Natural killer cell treated with Interleukin-12 subunit alpha and Interleukin-12 subunit beta and Interleukin-15 and Interleukin-18, amount 100 ng/mL, for 72 hours (primary cell): ENCODE results near the gene SLCO4C1. TPM values are rescaled to one million over a fixed set of nuclear protein-coding genes. Genes with fewer than 3 reads are reported as not detected.

Experiments used
- ATAC-seq, 2 donors: fragments of 150-1000 bp; cut with Tn5 transposase in 1 of 2; sonication (Bioruptor Pico), chemical (Tn5 transposase) in 1 of 2; 2 replicates each; pipeline ENCODE4 v1.10.0; 2021
- DNase-seq: peaks from one replicate; pipeline ENCODE4 v3.0.0; 2022; ENCODE audit warnings: low spot score
- H3K27ac Mint-ChIP-seq, 2 donors: 1 replicate in 1 of 2; 2 replicates in 1 of 2; pipeline ENCODE4 v1.8.0; 2022; ENCODE audit warnings: mixed read lengths in 2 of 2, mild to moderate bottlenecking in 1 of 2, moderate library complexity in 1 of 2
- H3K27me3 Mint-ChIP-seq, 2 donors: 1 replicate in 1 of 2; 2 replicates in 1 of 2; pipeline ENCODE4 v1.8.0; 2022; ENCODE audit warnings: mixed read lengths in 2 of 2
- H3K36me3 Mint-ChIP-seq: one replicate; pipeline ENCODE4 v1.8.0; 2022; ENCODE audit warnings: mixed read lengths
- H3K4me1 Mint-ChIP-seq, 2 donors: 1 replicate in 1 of 2; 2 replicates in 1 of 2; pipeline ENCODE4 v1.8.0; 2022; ENCODE audit warnings: low read depth in 2 of 2, mixed read lengths in 2 of 2, mild to moderate bottlenecking in 1 of 2
- H3K4me3 Mint-ChIP-seq: one replicate; pipeline ENCODE4 v1.8.0; 2022; ENCODE audit warnings: mixed read lengths
- H3K9me3 Mint-ChIP-seq: 2 replicates; pipeline ENCODE4 v1.8.0; 2022; ENCODE audit warnings: mixed read lengths
- total RNA-seq, 2 donors: library from RNA; stranded (reverse); gene quantifications; one replicate each; pipeline ENCODE4 v1.2.3, GENCODE V29; 2022

SLCO4C1 gene
- total RNA-seq, 2 donors from 2014 or later: 1.1 to 7.4 TPM

- H3K27me3 Mint-ChIP-seq: no peaks in the 10 kb centered on the region
- peak overlapping the region; percentile 10 for H3K4me3 Mint-ChIP-seq
- peaks cover 21 to 29% of the 10 kb centered on the region in 2 donors for H3K4me1 Mint-ChIP-seq
- H3K27ac Mint-ChIP-seq: peak overlapping the region in 1 of 2 donors; percentile 72
- H3K36me3 Mint-ChIP-seq: peaks cover 21% of the 10 kb centered on the region
- ATAC-seq (peak; percentile 73 to 82), DNase-seq (no peak)
- no peaks in the 10 kb centered on the region for H3K9me3 Mint-ChIP-seq
These were observed 64.1 kb downstream of the SLCO4C1 start for GRCh38 chr5:102231693-102232619.

- peak overlapping the region; percentile 68 to 82 for H3K27ac Mint-ChIP-seq
- no peaks in the 10 kb centered on the region for H3K27me3 Mint-ChIP-seq
- no peaks in the 10 kb centered on the region for H3K9me3 Mint-ChIP-seq
- ATAC-seq (no peak), DNase-seq (no peak)
- peaks cover 21 to 29% of the 10 kb centered on the region in 2 donors for H3K4me1 Mint-ChIP-seq
- H3K36me3 Mint-ChIP-seq: peaks cover 16% of the 10 kb centered on the region
- peak overlapping the region; percentile 13 for H3K4me3 Mint-ChIP-seq
These were observed 66.4 kb downstream of the SLCO4C1 start for GRCh38 chr5:102229685-102230084.

GRCh38 chr5:102226321-102226720 lies 69.8 kb downstream of the SLCO4C1 start:
- peaks cover 9% of the 10 kb centered on the region for H3K36me3 Mint-ChIP-seq
- no peak for DNase-seq
- no peaks in the 10 kb centered on the region for H3K9me3 Mint-ChIP-seq
- H3K4me1 Mint-ChIP-seq: peaks cover 12 to 21% of the 10 kb centered on the region in 2 donors
- H3K27me3 Mint-ChIP-seq: no peaks in the 10 kb centered on the region
- H3K27ac Mint-ChIP-seq: no peak overlapping the region
- no peak overlapping the region for H3K4me3 Mint-ChIP-seq
- ATAC-seq: no peak

- no peak overlapping the region for H3K27ac Mint-ChIP-seq
- ATAC-seq (no peak), DNase-seq (no peak)
- H3K4me1 Mint-ChIP-seq: no peaks in the 10 kb centered on the region
- peaks cover 10% of the 10 kb centered on the region for H3K36me3 Mint-ChIP-seq
- H3K9me3 Mint-ChIP-seq: peaks cover 3% of the 10 kb centered on the region
- peaks cover 12 to 17% of the 10 kb centered on the region in 2 donors for H3K27me3 Mint-ChIP-seq
- H3K4me3 Mint-ChIP-seq: no peak overlapping the region
These were observed 72.3 kb downstream of the SLCO4C1 start for GRCh38 chr5:102223542-102224477.

- DNase-seq (no peak), ATAC-seq (no peak)
- H3K4me3 Mint-ChIP-seq: no peak overlapping the region
These were observed 73.3 kb downstream of the SLCO4C1 start for GRCh38 chr5:102222772-102223171.

GRCh38 chr5:102221949-102222348 lies 74.1 kb downstream of the SLCO4C1 start:
- ATAC-seq (no peak), DNase-seq (no peak)
- Mint-ChIP-seq H3K36me3 (peaks cover 10% of the 10 kb centered on the region), H3K4me3 (no peak overlapping the region), H3K9me3 (peaks cover 3% of the 10 kb centered on the region), H3K27me3 (peaks cover 16 to 31% of the 10 kb centered on the region in 2 donors), H3K4me1 (no peaks in the 10 kb centered on the region), H3K27ac (no peak overlapping the region)

More at GRCh38 chr5:102222772-102223171, 73.3 kb downstream of the SLCO4C1 start:
- Mint-ChIP-seq H3K27me3 (peaks cover 12 to 24% of the 10 kb centered on the region in 2 donors), H3K9me3 (peaks cover 3% of the 10 kb centered on the region), H3K36me3 (peaks cover 10% of the 10 kb centered on the region), H3K27ac (no peak overlapping the region), H3K4me1 (no peaks in the 10 kb centered on the region)

- H3K4me3 Mint-ChIP-seq: no peak overlapping the region
- H3K9me3 Mint-ChIP-seq: peaks cover 3% of the 10 kb centered on the region
- peaks cover 21 to 52% of the 10 kb centered on the region in 2 donors for H3K27me3 Mint-ChIP-seq
- no peaks in the 10 kb centered on the region for H3K4me1 Mint-ChIP-seq
- DNase-seq (no peak), ATAC-seq (peak in 1 of 2 donors; percentile 54)
- peaks cover 10% of the 10 kb centered on the region for H3K36me3 Mint-ChIP-seq
- H3K27ac Mint-ChIP-seq: no peak overlapping the region
These were observed 77.9 kb downstream of the SLCO4C1 start for GRCh38 chr5:102218159-102218558.

GRCh38 chr5:102216678-102217077 lies 79.4 kb downstream of the SLCO4C1 start:
- Mint-ChIP-seq H3K27me3 (peaks cover 23 to 53% of the 10 kb centered on the region in 2 donors), H3K4me1 (no peaks in the 10 kb centered on the region)
- DNase-seq: no peak

GRCh38 chr5:102211165-102211564 lies 84.9 kb downstream of the SLCO4C1 start:
- no peak overlapping the region for H3K4me3 Mint-ChIP-seq
- H3K9me3 Mint-ChIP-seq: no peaks in the 10 kb centered on the region
- ATAC-seq (no peak), DNase-seq (no peak)
- no peak overlapping the region for H3K27ac Mint-ChIP-seq
- H3K36me3 Mint-ChIP-seq: no peaks in the 10 kb centered on the region
- H3K4me1 Mint-ChIP-seq: no peaks in the 10 kb centered on the region
- H3K27me3 Mint-ChIP-seq: peaks cover 9 to 15% of the 10 kb centered on the region in 2 donors

More at GRCh38 chr5:102216678-102217077, 79.4 kb downstream of the SLCO4C1 start:
- H3K27ac Mint-ChIP-seq: no peak overlapping the region
- H3K36me3 Mint-ChIP-seq: peaks cover 10% of the 10 kb centered on the region
- peaks cover 3% of the 10 kb centered on the region for H3K9me3 Mint-ChIP-seq
- ATAC-seq: no peak
- H3K4me3 Mint-ChIP-seq: no peak overlapping the region

GRCh38 chr5:102200861-102201260 lies 95.2 kb downstream of the SLCO4C1 start:
- Mint-ChIP-seq H3K36me3 (peaks cover 4% of the 10 kb centered on the region), H3K27ac (no peak overlapping the region), H3K27me3 (peaks cover 20 to 28% of the 10 kb centered on the region in 2 donors), H3K4me3 (no peak overlapping the region), H3K4me1 (no peaks in the 10 kb centered on the region), H3K9me3 (peaks cover 3% of the 10 kb centered on the region)
- ATAC-seq (no peak), DNase-seq (no peak)

GRCh38 chr5:102196481-102196880 lies 99.6 kb downstream of the SLCO4C1 start:
- Mint-ChIP-seq H3K9me3 (no peaks in the 10 kb centered on the region), H3K36me3 (peaks cover 8% of the 10 kb centered on the region), H3K27me3 (peaks cover 8 to 13% of the 10 kb centered on the region in 2 donors), H3K27ac (no peak overlapping the region), H3K4me3 (no peak overlapping the region), H3K4me1 (no peaks in the 10 kb centered on the region)
- ATAC-seq (no peak), DNase-seq (no peak)
